GM15510 (cell line): ENCODE results near the gene ACOT2.

Source experiments
- POLR2A ChIP-seq: IDR thresholded peaks from 3 replicates; pipeline ENCODE4 v1.6.1; 2011; ENCODE audit warnings: borderline replicate concordance; ENCODE audit not compliant: insufficient read length; ENCODE audit errors: extremely low read depth

The ACOT2 gene, protein sequence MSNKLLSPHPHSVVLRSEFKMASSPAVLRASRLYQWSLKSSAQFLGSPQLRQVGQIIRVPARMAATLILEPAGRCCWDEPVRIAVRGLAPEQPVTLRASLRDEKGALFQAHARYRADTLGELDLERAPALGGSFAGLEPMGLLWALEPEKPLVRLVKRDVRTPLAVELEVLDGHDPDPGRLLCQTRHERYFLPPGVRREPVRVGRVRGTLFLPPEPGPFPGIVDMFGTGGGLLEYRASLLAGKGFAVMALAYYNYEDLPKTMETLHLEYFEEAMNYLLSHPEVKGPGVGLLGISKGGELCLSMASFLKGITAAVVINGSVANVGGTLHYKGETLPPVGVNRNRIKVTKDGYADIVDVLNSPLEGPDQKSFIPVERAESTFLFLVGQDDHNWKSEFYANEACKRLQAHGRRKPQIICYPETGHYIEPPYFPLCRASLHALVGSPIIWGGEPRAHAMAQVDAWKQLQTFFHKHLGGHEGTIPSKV

DNA sequence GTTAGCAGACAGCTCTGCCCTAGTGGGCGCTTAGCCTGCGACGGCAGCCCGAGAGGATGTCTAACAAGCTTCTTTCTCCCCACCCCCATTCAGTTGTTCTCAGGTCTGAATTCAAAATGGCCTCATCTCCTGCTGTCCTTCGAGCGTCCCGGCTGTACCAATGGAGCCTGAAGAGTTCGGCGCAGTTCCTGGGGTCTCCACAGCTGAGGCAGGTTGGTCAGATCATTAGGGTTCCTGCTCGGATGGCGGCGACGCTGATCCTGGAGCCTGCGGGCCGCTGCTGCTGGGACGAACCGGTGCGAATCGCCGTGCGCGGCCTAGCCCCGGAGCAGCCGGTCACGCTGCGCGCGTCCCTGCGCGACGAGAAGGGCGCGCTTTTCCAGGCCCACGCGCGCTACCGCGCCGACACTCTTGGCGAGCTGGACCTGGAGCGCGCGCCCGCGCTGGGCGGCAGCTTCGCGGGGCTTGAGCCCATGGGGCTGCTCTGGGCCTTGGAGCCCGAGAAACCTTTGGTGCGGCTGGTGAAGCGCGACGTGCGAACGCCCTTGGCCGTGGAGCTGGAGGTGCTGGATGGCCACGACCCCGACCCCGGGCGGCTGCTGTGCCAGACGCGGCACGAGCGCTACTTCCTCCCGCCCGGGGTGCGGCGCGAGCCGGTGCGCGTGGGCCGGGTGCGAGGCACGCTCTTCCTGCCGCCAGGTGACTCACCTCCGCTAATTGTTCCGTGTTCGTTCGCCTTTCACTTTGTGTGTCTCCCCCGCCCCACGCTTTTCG is at the start of gene ACOT2:
TSS of gene ACOT2 (plus strand) at position 29 of the 774 bp plus-strand sequence. CDS start at position 57, 28 bp downstream.
- peak; percentile 46 for TF ChIP-seq POLR2A

DNA sequence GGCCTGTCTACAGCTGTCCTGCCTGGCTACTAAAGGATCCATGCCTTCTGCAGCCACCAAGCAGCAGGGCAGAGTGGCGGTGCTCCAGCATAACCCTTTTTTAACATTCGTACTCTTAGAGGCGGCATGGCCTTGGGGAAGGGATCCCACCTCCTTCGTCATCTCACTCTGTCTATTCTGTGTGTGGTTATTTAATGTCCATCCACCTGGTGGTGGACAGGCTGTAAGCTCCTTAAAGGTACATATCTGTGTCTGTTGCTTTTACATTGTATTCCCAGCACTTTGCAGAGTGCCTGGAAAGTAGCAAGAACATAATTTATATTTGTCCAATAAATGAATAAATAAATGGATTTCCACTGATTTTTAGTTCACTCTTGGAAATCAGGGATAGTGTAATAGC is 47.8 kb upstream of the ACOT2 start:
- TF ChIP-seq POLR2A = no peak

DNA sequence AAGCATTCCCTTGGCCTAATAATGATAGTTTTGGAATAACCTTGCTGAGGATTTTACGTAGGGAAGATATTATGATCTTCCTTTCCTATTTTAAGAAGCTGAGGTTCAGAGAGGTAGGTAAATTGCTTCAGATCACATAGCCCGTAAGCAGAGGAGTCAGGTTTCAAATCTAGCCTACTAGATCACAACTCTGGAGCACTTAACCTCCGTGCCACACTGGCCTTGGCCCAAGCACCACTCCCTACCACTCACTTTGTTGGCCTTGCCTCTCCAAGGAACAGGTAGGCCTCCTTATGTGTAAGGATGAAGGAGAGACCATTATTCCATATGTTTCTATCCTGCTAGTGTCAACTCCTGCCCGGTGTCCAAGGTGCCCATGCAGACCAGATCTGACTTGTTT is 44.5 kb upstream of the ACOT2 start:
- no peak for TF ChIP-seq POLR2A

DNA sequence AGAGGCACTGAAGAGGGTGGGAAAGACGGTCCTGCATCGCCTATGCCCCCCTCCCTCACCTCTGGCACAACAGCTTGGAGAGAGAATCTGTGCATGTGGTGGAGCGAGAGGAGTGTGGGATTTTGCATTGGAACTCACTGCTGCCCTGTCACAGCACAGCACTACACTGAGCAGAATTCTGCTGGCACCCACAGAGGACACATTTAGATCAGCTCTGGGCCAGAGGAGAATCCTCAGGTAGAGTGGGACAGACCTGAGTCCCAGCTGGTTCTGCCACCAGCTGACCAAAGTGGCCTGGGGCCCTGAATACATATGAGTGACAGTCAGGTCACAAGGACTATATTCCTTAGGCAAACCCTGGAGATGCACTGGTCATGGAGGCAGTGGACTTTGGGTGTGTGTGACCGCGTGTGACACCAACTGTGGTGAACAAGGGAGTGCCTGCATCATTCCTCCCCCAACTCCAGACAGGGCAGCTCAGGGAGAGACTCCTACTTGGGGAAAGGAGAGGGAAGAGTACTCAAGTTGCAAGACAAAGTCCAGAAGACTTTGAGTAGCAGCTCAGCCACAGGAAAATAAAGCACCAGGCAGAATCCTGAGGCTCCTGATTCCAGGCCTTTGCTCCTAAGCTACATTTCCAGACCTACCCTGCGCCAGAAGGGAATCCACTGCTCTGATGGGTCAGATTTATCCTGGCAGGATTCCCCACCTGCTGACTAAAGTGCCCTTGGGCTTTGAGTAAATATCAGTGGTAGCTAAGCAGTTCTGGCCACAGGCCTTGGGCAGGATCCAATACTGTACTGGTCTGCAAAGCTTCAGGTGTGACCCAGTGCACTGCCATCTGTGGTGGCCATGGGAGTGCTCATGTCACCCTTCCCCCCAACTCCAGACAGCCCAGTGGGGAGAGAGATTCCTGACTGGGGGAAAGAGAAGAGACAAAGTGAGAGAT is 42.7 kb upstream of the ACOT2 start:
- no peak for TF ChIP-seq POLR2A

DNA sequence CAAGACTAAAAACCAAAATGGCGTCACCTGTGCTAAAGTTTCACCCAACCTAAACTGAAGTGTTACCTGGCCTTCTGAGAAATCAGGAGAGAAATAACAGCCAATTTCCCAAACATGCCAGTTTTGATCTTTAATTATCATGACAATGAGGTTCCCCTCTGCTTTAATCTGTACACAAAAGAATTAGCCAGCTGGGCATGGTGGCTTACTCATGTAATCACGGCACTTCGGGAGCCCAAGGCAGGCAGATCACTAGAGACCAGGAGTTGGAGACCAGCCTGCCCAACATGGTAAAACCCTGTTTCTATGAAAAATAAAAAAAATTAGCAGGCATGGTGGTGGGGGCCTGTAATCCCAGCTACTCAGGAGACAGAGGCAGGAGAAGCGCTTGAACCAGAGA is 15.2 kb upstream of the ACOT2 start:
- no peak for TF ChIP-seq POLR2A

DNA sequence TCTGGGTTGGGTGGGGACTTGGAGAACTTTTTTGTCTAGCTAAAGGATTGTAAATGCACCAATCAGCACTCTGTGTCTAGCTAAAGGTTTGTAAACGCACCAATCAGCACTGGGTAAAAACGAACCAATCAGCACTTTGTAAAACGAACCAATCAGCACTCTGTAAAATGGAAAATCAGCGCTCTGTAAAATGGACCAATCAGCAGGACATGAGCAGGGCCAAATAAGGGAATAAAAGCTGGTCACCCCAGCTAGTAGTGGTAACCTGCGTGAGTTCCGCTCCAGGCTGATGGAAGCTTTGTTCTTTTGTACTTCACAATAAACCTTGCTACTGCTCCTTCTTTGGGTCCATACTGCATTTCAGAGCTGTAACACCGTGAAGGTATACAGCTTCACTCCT is 1.7 kb upstream of the ACOT2 start:
- no peak for TF ChIP-seq POLR2A

DNA sequence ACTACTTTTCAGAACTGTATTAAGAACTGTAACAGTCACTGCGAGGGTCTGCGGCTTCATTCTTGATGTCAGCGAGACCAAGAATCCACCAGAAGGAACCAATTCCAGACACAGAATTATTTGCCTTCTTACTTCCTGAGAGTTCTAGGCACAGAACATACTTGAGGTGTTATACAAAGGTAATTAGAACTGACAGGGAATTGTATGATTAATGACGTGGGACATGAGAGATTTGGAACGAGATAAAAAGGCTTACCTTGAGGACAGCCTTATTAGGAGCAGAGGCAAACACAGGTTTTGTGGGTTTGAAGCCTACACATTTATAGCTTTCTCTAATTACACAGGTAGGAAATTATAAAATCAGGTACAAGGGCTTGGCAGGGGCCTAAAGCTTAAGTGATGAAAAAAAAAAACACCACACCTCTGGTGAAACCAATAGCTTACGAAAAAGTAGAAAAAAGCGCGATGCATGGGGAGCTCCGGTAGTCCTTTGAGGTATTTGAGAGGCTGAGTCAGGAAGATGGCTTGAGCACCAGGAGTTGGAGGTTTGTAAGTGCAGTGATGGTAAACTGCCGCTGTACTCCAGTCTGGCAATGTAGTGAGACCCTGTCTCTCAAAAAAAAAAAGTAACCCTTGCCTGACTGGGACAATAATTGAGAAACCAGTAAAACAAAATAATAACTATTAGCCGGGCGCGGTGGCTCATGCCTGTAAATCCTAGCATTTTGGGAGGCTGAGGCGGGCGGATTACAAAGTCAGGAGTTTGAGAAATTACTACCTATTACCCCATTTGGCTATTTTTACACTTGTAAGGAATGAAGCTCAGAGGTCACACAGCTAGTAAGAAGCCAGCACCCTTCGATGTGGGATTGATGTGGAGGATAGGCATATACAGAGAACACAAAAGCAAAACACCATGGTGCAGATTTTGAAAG is 795 bp upstream of the ACOT2 start:
- TF ChIP-seq POLR2A = no peak

DNA sequence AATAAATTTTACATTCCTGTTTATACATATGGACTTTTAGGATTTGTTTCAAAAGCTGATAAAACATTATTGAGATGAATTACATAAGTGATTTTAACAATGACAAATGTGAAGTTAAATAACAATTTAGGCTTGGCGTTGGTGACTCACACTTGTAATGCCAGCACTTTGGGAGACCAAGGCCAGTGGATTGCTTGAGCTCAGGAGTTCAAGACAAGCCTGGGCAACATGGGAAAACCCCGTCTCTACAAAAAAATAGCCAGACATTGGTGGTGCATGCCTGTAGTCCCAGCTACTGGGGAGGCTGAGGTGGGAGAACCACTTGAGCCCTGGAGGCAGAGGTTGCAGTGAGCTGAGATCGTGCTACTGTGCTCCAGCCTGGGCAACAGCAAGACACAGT is 7.4 kb downstream of the ACOT2 start:
- TF ChIP-seq POLR2A = no peak

DNA sequence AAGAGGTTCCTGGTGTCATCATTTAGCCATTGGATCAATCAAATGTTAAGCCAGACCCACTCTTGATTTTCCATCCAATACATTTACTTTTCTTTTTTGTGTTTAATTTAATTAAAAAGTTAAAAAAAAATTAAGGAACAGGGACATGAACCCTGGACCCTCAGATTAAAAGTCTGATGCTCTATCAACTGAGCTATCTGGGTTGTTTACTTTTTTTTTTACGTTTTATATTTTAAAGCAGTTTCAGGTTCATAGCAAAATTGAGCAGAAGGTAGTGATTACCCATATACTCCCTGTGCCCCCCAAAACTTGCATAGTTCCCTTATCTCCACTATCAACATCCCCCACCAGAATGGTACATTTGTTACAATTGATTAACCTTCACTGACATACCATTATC is 19.7 kb downstream of the ACOT2 start:
- no peak for TF ChIP-seq POLR2A

DNA sequence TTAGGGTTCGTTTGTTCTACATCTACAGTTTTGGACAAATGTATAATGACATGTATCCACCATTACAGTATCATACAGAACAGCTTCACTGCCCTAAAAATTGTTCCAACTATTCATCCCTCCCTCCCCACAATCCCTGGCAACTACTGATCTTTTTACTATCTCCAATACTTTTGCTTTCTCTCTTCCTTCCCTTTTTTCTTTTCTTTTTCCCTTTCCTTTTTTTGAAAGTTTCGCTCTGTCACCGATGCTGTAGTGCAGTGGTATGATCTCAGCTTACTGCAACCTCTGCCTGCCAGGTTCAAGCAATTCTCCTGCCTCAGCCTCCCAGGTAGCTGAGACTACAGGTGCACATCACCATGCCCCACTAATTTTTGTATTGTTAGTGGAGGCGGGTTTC is 20.1 kb downstream of the ACOT2 start:
- TF ChIP-seq POLR2A = no peak

DNA sequence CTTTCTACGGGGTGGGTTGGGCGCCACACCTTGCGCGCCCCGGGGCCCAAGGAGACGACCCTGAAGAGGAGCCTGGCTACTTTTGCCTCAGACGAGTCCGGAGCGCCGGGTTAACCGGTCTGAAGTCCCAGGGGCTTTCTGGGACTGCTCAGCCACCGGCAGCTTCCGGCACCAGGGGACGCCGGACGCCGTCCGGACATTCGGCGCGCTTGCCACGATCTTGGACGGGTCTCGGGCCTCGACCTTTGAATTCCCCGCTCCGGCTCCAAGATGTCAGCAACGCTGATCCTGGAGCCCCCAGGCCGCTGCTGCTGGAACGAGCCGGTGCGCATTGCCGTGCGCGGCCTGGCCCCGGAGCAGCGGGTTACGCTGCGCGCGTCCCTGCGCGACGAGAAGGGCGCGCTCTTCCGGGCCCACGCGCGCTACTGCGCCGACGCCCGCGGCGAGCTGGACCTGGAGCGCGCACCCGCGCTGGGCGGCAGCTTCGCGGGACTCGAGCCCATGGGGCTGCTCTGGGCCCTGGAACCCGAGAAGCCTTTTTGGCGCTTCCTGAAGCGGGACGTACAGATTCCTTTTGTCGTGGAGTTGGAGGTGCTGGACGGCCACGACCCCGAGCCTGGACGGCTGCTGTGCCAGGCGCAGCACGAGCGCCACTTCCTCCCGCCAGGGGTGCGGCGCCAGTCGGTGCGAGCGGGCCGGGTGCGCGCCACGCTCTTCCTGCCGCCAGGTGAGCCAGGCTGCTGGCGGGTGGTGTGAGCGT is 22.9 kb downstream of the ACOT2 start, which contains the start of gene ACOT4:
TSS of gene ACOT4 (plus strand) at position 184 of the 760 bp plus-strand sequence. CDS start at position 271, 87 bp downstream.
- TF ChIP-seq POLR2A = peak; percentile 36

DNA sequence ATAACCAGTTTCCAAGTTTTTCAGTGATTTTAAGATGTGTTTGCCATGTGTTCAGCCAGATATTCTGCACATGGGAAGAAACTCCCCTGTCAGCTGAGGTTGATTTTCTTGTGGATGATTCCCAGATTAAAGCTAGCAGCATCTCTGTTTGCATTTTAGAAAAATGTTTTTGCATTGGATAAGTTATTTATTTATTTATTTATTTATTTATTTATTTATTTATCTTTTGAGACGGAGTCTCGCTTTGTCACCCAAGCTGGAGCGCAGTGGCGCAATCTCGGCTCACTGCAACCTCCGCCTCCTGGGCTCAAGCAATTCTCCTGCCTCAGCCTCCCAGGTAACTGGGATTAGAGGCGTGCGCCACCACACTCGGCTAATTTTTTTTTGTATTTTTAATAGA is 25.5 kb downstream of the ACOT2 start:
- no peak for TF ChIP-seq POLR2A

DNA sequence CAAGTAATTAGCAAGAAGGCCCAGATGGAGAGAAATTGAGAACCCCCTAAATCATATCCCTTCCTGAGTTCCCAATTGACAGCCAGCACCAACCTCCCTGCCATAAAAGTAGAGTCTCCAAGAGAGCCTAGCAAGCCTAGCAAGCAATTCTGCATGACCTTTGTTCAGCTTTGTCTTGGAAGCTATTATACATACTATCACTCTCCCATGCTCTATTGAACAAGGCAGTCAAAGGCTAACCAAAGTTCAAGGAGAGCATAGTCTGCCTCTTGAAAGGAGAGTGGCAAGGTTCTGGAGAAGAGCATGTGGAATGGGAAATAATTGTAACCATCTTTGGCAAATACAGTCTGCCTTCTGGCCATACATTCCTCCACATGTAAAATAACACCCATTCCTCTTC is 30.5 kb downstream of the ACOT2 start:
- TF ChIP-seq POLR2A = no peak
